Nephron (organoid): Measurements from ENCODE around the gene SCAMP5.
A peak's percentile ranks its signal among the peaks of the same experiment; 100 is the strongest.

Experiments
- H3K27ac Mint-ChIP-seq, 3 experiments: 2 replicates each; pipeline ENCODE4 v1.8.0; 2020; ENCODE audit warnings: mixed read lengths in 3 of 3, mild to moderate bottlenecking in 2 of 3, moderate library complexity in 1 of 3
- H3K27me3 Mint-ChIP-seq: 2 replicates; pipeline ENCODE4 v1.8.0; 2021; ENCODE audit warnings: low read depth, mild to moderate bottlenecking, moderate library complexity, mixed read lengths
- H3K36me3 Mint-ChIP-seq: 2 replicates; pipeline ENCODE4 v1.8.0; 2020; ENCODE audit warnings: low read depth, mixed read lengths
- H3K4me1 Mint-ChIP-seq: 2 replicates; pipeline ENCODE4 v1.8.0; 2020; ENCODE audit warnings: mixed read lengths
- H3K4me3 Mint-ChIP-seq, 3 experiments: 2 replicates each; pipeline ENCODE4 v1.8.0; 2020; ENCODE audit warnings: mild to moderate bottlenecking in 3 of 3, mixed read lengths in 3 of 3, moderate library complexity in 2 of 3
- H3K9me3 Mint-ChIP-seq: 2 replicates; pipeline ENCODE4 v1.8.0; 2020; ENCODE audit warnings: mixed read lengths
- CTCF ChIP-seq, 3 experiments: fragments of 200-600 bp; sonication (generic); IDR thresholded peaks; one replicate each; pipeline ENCODE4 v1.5.0; 2021; ENCODE audit warnings: antibody characterized with exemption in 3 of 3; ENCODE audit not compliant: unreplicated experiment in 3 of 3

Gene SCAMP5

DNA sequence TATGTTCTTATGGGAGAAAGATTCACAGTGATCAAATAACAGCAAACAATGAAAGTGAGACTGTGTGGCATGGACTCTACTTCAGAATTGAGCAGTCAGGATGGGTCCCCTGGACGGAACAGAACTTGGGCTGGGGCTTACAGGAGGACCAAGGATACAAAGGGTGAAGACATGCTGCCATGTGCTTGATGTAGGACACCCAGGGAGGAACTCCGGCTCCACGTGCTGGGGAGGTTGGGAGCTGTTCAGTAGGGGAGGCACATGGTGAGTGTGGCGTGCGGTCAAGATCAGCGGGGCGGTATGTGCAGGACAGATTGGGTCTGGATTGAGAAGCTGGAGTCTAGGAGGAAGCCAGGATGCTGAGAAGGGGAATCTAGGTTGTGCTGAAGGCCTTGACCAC, 60.7 kb downstream of the SCAMP5 start:
- no peaks in the 10 kb centered on the region for H3K27me3 Mint-ChIP-seq
- H3K9me3 Mint-ChIP-seq = no peaks in the 10 kb centered on the region
- no peak overlapping the region for H3K4me3 Mint-ChIP-seq
- peak overlapping the region in 1 of 3 experiments; percentile 6 for H3K27ac Mint-ChIP-seq
- no peaks in the 10 kb centered on the region for H3K36me3 Mint-ChIP-seq
- no peak for TF ChIP-seq CTCF (IDR thresholded peaks at IDR 0.05; ENCODE audit: unreplicated experiment in 3 of 3)
- H3K4me1 Mint-ChIP-seq = peaks cover 28% of the 10 kb centered on the region

DNA sequence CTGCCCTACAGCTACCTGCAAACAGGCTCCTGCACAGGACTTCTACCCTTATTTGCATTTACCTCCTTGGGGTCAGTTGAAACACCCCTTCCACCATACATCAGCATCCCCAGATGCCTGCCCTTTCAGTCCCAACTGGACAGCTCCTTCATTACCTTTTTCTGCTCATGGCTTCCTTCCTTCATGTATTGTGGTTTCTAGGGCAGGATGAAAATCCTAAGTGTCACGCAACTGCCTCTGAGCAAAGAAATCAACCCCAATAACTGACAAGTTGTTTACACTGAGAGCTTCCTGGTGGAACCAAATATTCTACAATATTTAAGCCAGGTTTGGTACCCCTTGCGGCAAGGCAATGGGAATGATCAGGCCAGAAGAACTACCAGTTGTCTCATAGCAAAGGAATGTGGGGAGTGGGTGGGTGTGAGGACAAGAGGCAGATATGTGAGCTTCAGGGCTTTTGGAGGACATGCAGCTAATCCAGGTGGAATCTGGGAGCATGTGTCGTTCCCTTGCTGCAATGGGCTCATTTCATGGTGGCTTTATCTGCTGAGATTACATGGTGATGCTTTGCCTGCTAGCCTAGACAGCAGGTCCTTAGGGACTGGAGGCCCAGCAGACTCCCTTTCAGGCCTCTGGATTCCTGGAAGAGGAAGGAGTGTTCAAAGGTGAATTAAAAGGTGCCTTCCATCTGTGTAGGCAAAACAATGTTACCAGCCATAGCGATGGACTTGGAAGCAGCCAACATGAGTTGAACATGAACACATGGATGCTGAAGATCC, 63.0 kb downstream of the SCAMP5 start:
- H3K4me3 Mint-ChIP-seq = no peak overlapping the region
- H3K9me3 Mint-ChIP-seq = no peaks in the 10 kb centered on the region
- H3K36me3 Mint-ChIP-seq = no peaks in the 10 kb centered on the region
- no peak for TF ChIP-seq CTCF (IDR thresholded peaks at IDR 0.05; ENCODE audit: unreplicated experiment in 3 of 3)
- peaks cover 23% of the 10 kb centered on the region for H3K4me1 Mint-ChIP-seq
- H3K27ac Mint-ChIP-seq = peak overlapping the region in 1 of 3 experiments; percentile 3
- no peaks in the 10 kb centered on the region for H3K27me3 Mint-ChIP-seq

DNA sequence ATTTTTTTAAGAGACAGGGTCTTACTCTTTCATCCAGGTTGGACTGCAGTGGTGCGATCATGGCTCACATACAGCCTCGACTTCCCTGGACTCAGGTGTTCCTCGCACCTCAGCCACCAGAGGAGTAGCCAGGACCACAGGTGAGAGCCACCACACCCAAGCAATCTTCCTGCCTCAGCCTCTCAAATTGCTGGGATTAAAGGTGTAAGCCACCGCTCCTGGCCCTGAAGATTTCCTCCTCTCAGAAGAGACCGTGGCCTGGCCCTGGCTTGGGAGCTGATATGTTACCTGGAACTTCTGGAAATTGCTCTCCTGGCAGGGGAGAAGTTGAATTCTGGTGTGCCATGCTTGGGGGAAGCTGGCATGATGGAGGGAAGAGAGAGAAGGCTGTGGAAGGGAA, 64.2 kb downstream of the SCAMP5 start:
- Mint-ChIP-seq H3K36me3 (no peaks in the 10 kb centered on the region), H3K27me3 (no peaks in the 10 kb centered on the region), H3K27ac (no peak overlapping the region), H3K4me1 (peaks cover 29% of the 10 kb centered on the region), H3K9me3 (peaks cover 3% of the 10 kb centered on the region), H3K4me3 (no peak overlapping the region)
- no peak for TF ChIP-seq CTCF (IDR thresholded peaks at IDR 0.05; ENCODE audit: unreplicated experiment in 3 of 3)

DNA sequence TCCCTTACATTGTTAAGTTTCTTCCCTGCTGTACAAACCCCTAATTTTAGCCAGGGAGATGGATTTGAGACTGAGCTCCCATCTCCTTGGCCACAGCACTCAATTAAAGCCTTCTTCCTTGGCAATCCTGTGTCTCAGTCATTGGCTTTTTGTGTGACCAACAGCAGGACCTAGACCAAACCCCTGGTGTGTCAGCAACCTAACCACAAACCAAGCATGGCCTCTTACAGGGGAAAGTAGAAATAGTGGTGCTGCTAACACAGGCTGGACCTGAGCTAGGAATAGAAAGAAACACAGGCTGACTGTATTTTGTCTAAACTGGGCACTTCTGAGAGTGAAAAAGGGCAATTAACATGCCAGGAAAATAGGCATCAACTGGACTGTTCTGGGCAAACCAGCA, 65.9 kb downstream of the SCAMP5 start:
- Mint-ChIP-seq H3K27me3 (no peaks in the 10 kb centered on the region), H3K36me3 (peaks cover 6% of the 10 kb centered on the region), H3K9me3 (peaks cover 14% of the 10 kb centered on the region), H3K4me1 (peaks cover 40% of the 10 kb centered on the region), H3K4me3 (no peak overlapping the region), H3K27ac (no peak overlapping the region)
- no peak for TF ChIP-seq CTCF (IDR thresholded peaks at IDR 0.05; ENCODE audit: unreplicated experiment in 3 of 3)

DNA sequence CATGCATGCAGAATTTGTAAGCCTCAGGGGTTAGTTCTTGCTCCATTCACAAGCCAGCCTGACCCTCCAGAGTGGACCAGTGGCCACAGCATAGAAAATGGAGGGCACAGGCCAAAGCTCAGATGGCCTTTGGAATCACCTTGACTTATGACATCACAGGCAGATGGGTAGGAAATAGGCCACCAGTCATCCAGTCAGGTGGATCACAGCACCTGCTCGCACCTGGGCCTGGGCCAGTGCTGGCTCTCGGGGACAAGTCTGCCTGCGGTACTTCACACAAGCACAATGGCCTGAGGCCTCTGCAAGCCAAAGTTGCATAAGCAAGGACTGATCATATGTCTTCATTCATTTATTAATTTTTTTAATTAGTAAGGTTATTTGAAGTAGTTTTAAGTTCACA, 67.3 kb downstream of the SCAMP5 start:
- no peak for TF ChIP-seq CTCF (IDR thresholded peaks at IDR 0.05; ENCODE audit: unreplicated experiment in 3 of 3)
- H3K4me1 Mint-ChIP-seq = peaks cover 50% of the 10 kb centered on the region
- H3K27ac Mint-ChIP-seq = no peak overlapping the region
- no peak overlapping the region for H3K4me3 Mint-ChIP-seq
- peaks cover 27% of the 10 kb centered on the region for H3K9me3 Mint-ChIP-seq
- H3K27me3 Mint-ChIP-seq = no peaks in the 10 kb centered on the region
- peaks cover 14% of the 10 kb centered on the region for H3K36me3 Mint-ChIP-seq

DNA sequence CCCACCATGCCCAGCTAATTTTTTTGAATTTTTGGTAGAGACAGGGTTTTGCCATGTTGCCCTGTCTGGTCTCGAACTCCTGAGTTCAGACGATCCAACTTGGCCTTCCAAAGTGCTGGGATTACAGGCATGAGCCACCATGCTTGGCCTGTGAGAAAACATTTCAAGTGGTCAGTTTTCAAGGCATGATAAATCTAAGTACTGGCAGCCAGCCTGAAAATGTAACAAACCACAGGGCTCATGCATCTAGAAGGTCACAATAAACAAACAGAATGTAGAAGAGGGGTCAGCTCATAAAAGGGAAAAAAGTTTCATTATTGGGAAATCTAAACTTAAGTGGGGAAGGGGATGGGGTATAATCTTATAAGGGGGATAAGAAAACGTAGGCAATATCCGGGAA, 68.0 kb downstream of the SCAMP5 start:
- Mint-ChIP-seq H3K36me3 (peaks cover 14% of the 10 kb centered on the region), H3K27me3 (no peaks in the 10 kb centered on the region), H3K27ac (peak overlapping the region; percentile 7 to 92 (median 84)), H3K4me3 (no peak overlapping the region), H3K4me1 (peaks cover 45% of the 10 kb centered on the region), H3K9me3 (peaks cover 27% of the 10 kb centered on the region)
- no peak for TF ChIP-seq CTCF (IDR thresholded peaks at IDR 0.05; ENCODE audit: unreplicated experiment in 3 of 3)
